Measurements from ENCODE around the gene SLC11A1.

SLC11A1 gene

GRCh38 chr2:218369330-218369729, 12.7 kb upstream of the SLC11A1 start:
- DNase-seq (ENCODE audit: low read depth in 1 of 2, low spot score in 1 of 2): no peak
- Histone ChIP-seq H3K4me3 (replicated peaks; ENCODE audit: insufficient read depth, low read length) (no peak overlapping the region), H3K27ac (replicated peaks) (peak overlapping the region; percentile 76), H3K27me3 (ENCODE audit: insufficient read depth, poor library complexity, severe bottlenecking) (no peaks in the 10 kb centered on the region)
- TF ChIP-seq SPI1 (IDR thresholded peaks at IDR 0.05; ENCODE audit: borderline replicate concordance, low read depth) (no peak), GABPA (IDR thresholded peaks at IDR 0.05; ENCODE audit: low read depth) (no peak), POLR2AphosphoS5 (IDR thresholded peaks at IDR 0.05; ENCODE audit: low read depth) (no peak)
- TF ChIP-seq, protein P1, sequence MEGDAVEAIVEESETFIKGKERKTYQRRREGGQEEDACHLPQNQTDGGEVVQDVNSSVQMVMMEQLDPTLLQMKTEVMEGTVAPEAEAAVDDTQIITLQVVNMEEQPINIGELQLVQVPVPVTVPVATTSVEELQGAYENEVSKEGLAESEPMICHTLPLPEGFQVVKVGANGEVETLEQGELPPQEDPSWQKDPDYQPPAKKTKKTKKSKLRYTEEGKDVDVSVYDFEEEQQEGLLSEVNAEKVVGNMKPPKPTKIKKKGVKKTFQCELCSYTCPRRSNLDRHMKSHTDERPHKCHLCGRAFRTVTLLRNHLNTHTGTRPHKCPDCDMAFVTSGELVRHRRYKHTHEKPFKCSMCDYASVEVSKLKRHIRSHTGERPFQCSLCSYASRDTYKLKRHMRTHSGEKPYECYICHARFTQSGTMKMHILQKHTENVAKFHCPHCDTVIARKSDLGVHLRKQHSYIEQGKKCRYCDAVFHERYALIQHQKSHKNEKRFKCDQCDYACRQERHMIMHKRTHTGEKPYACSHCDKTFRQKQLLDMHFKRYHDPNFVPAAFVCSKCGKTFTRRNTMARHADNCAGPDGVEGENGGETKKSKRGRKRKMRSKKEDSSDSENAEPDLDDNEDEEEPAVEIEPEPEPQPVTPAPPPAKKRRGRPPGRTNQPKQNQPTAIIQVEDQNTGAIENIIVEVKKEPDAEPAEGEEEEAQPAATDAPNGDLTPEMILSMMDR (IDR thresholded peaks at IDR 0.05; ENCODE audit: insufficient read depth, low read length): no peak
- TF ChIP-seq, protein P2, sequence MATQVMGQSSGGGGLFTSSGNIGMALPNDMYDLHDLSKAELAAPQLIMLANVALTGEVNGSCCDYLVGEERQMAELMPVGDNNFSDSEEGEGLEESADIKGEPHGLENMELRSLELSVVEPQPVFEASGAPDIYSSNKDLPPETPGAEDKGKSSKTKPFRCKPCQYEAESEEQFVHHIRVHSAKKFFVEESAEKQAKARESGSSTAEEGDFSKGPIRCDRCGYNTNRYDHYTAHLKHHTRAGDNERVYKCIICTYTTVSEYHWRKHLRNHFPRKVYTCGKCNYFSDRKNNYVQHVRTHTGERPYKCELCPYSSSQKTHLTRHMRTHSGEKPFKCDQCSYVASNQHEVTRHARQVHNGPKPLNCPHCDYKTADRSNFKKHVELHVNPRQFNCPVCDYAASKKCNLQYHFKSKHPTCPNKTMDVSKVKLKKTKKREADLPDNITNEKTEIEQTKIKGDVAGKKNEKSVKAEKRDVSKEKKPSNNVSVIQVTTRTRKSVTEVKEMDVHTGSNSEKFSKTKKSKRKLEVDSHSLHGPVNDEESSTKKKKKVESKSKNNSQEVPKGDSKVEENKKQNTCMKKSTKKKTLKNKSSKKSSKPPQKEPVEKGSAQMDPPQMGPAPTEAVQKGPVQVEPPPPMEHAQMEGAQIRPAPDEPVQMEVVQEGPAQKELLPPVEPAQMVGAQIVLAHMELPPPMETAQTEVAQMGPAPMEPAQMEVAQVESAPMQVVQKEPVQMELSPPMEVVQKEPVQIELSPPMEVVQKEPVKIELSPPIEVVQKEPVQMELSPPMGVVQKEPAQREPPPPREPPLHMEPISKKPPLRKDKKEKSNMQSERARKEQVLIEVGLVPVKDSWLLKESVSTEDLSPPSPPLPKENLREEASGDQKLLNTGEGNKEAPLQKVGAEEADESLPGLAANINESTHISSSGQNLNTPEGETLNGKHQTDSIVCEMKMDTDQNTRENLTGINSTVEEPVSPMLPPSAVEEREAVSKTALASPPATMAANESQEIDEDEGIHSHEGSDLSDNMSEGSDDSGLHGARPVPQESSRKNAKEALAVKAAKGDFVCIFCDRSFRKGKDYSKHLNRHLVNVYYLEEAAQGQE (IDR thresholded peaks at IDR 0.05; ENCODE audit: insufficient replicate concordance, low read depth): no peak

DNA sequence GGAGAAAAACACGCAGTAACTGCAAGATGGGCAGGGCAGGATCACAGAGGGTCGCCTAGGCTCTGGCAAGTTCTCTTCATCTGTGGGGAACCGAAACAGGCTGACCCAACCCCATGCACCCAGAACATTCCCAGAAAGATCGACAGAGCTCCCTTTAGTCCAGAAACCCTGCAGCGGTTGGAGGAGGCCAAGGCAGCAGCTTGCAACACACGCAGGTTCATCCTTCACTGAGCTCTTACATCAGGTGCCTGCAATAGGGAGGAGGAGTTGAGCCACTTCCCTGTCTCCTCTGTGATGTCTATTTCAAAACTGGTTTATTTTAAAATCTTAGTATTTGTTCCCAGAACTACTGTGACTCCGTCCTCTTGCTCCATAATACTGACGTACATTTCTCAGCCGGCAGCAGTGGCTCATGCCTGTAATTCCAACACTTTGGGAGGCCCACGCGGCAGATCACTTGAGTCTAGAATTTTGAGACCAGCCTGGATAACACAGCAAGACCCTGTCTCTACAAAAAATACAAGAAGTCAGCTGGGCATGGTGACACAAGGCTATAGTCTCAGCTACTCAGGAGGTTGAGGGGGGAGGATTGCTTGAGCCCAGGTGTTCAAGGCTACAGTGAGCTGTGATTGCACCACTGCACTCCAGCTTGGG, 11.5 kb upstream of the SLC11A1 start:
- Histone ChIP-seq H3K27ac (replicated peaks) (peak overlapping the region; percentile 76), H3K27me3 (ENCODE audit: insufficient read depth, poor library complexity, severe bottlenecking) (no peaks in the 10 kb centered on the region), H3K4me3 (replicated peaks; ENCODE audit: insufficient read depth, low read length) (no peak overlapping the region)
- DNase-seq (ENCODE audit: low read depth in 1 of 2, low spot score in 1 of 2): peak; percentile 94
- TF ChIP-seq SPI1 (IDR thresholded peaks at IDR 0.05; ENCODE audit: borderline replicate concordance, low read depth) (peak; percentile 79; the same call in 1 of the 2 replicates), GABPA (IDR thresholded peaks at IDR 0.05; ENCODE audit: low read depth) (no peak), POLR2AphosphoS5 (IDR thresholded peaks at IDR 0.05; ENCODE audit: low read depth) (peak; percentile 61)
- TF ChIP-seq, protein P1 (IDR thresholded peaks at IDR 0.05; ENCODE audit: insufficient read depth, low read length): no peak
- TF ChIP-seq, protein P2 (IDR thresholded peaks at IDR 0.05; ENCODE audit: insufficient replicate concordance, low read depth): no peak

DNA sequence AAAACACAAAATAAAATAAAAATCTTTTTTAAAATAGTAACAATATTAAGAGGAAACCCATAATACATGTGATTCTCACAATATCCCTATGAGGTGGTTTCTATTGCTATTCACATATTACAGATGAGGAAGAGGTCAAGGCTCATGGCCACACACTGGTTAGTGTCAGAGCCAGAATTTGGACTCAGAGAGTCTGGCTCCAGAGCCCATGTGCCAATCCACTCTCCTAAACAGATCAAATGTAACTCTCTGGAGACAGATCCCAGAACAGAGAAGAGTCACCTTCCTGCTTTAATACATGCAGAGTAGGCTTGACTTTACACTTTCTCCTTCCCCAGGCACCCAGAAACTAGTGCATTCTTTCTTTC, 10.1 kb upstream of the SLC11A1 start:
- DNase-seq (ENCODE audit: low read depth in 1 of 2, low spot score in 1 of 2): no peak
- no peak overlapping the region for H3K4me3 ChIP-seq (replicated peaks; ENCODE audit: insufficient read depth, low read length)
- H3K27me3 ChIP-seq (ENCODE audit: insufficient read depth, poor library complexity, severe bottlenecking): no peaks in the 10 kb centered on the region
- peak overlapping the region; percentile 21 for H3K27ac ChIP-seq (replicated peaks)
- TF ChIP-seq, protein P2 (IDR thresholded peaks at IDR 0.05; ENCODE audit: insufficient replicate concordance, low read depth): no peak
- TF ChIP-seq, protein P1 (IDR thresholded peaks at IDR 0.05; ENCODE audit: insufficient read depth, low read length): no peak
- no peak for TF ChIP-seq SPI1 (IDR thresholded peaks at IDR 0.05; ENCODE audit: borderline replicate concordance, low read depth)
- TF ChIP-seq GABPA (IDR thresholded peaks at IDR 0.05; ENCODE audit: low read depth): no peak
- TF ChIP-seq POLR2AphosphoS5 (IDR thresholded peaks at IDR 0.05; ENCODE audit: low read depth): no peak
